Right atrium auricular region (tissue), 2 donors: ENCODE data around the gene PLEKHA8. TPM values are rescaled to one million over a fixed set of nuclear protein-coding genes. Genes with fewer than 3 reads are reported as not detected.

Experiments used
- DNase-seq: peaks from one replicate; pipeline ENCODE4 v3.0.0-alpha.2; 2019; ENCODE audit warnings: low spot score
- H3K27ac ChIP-seq, 2 donors: fragments of 200-600 bp; sonication (generic); 1 replicate in 1 of 2; 2 replicates in 1 of 2; pipeline ENCODE4 v1.5.1; 2016 to 2019
- H3K27me3 ChIP-seq, 2 donors: fragments of 200-600 bp; sonication (generic); one replicate each; pipeline versions ENCODE4 v1.5.1 to v1.6.0; 2017 to 2019
- H3K36me3 ChIP-seq: fragments of 200-600 bp; sonication (generic); one replicate; pipeline ENCODE4 v1.5.1; 2016
- H3K4me1 ChIP-seq, 2 donors: fragments of 200-600 bp; sonication (generic); one replicate each; pipeline versions ENCODE4 v1.5.1 to v1.6.0; 2017 to 2019
- H3K4me3 ChIP-seq, 2 donors: fragments of 200-600 bp; sonication (generic); 1 replicate in 1 of 2; 2 replicates in 1 of 2; pipeline ENCODE4 v1.5.1; 2017 to 2019; ENCODE audit warnings: mild to moderate bottlenecking in 1 of 2, moderate library complexity in 1 of 2
- H3K9me3 ChIP-seq, 2 donors: fragments of 200-600 bp; sonication (generic); one replicate each; pipeline ENCODE4 v1.5.1; 2019
- CTCF ChIP-seq, 2 donors: fragments of 200-600 bp; sonication (generic); IDR thresholded peaks; one replicate each; pipeline ENCODE4 v1.5.1; 2019; ENCODE audit warnings: antibody characterized with exemption in 2 of 2
- total RNA-seq, 2 donors: library from RNA; depleted of rRNA; stranded (reverse); fragments of >200 nt; gene quantifications; one replicate each; pipeline ENCODE4 v1.1.0, GENCODE V29; 2016

The PLEKHA8 gene
- total RNA-seq, 2 donors from 2014 or later, result 2.0 to 3.3 TPM

GRCh38 chr7:30143748-30144251 is 115.6 kb downstream of the PLEKHA8 start:
- Histone ChIP-seq H3K36me3 (no peaks in the 10 kb centered on the region), H3K9me3 (no peaks in the 10 kb centered on the region), H3K27me3 (no peaks in the 10 kb centered on the region), H3K4me1 (peaks cover 0 to 50% of the 10 kb centered on the region in 2 donors), H3K27ac (peak overlapping the region in 1 of 2 donors; percentile 44), H3K4me3 (no peak overlapping the region)
- TF ChIP-seq CTCF (IDR thresholded peaks at IDR 0.05), result no peak
- DNase-seq, result no peak

DNA sequence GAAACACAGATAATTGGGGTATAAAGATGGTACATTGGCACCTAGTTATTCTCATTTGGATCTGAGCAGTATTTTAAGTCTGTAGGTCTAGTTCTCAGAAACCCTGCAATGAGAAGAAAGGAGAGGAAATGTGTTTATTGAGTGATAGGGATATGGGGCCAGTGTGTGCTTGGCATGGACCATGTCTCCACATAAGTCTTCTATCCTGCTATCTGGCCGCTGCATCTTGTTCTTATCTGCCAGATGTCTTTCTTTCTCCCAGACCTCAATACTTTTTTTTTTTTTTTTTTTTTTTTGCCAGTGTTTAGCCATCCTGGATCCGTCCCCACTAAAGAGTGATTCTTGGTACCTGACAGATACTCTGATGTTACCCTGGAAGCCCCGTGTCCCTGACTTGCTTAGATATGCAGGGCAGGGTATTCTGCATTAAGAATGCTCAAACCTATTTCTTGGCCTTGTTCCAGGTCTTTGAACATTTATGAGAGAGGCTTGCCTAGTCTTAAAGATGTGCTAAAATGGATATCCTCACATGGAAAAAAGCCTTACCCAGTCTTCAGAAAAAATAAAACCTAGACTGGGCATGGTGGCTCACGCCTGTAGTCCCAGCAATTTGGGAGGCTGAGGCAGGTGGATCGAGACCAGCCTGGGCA is 116.6 kb downstream of the PLEKHA8 start:
- TF ChIP-seq CTCF (IDR thresholded peaks at IDR 0.05), result no peak
- Histone ChIP-seq H3K36me3 (no peaks in the 10 kb centered on the region), H3K4me3 (no peak overlapping the region), H3K27me3 (no peaks in the 10 kb centered on the region), H3K4me1 (peaks cover 0 to 45% of the 10 kb centered on the region in 2 donors), H3K9me3 (no peaks in the 10 kb centered on the region), H3K27ac (no peak overlapping the region)
- no peak for DNase-seq

GRCh38 chr7:30145426-30145970 is 117.3 kb downstream of the PLEKHA8 start:
- Histone ChIP-seq H3K36me3 (no peaks in the 10 kb centered on the region), H3K27me3 (no peaks in the 10 kb centered on the region), H3K4me1 (peaks cover 0 to 44% of the 10 kb centered on the region in 2 donors), H3K4me3 (no peak overlapping the region), H3K9me3 (no peaks in the 10 kb centered on the region), H3K27ac (no peak overlapping the region)
- no peak for TF ChIP-seq CTCF (IDR thresholded peaks at IDR 0.05)
- no peak for DNase-seq

DNA sequence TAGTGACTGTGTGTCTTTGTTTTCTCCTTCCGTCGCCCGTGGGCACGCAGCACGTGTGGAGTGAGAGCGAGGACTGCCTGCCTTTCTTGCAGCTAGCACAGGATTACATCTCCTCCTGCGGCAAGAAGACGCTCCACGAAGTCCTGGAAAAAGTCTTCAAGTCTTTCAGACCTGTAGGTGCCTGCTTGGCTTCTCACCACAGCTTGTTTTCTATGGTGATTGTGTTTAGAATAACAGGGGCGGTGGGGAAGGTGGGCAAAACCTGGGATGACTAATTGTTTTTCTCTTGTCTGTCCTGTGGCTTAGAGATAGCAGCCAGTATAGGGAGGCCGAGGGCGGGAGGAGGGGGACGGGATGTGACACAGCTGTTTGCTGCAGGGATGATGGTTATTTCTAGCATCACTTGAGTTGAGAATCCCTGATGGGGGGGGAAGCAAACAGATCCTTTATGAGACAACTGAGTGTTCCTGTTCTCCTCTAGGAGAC is 118.0 kb downstream of the PLEKHA8 start:
- Histone ChIP-seq H3K9me3 (no peaks in the 10 kb centered on the region), H3K36me3 (no peaks in the 10 kb centered on the region), H3K4me1 (peaks cover 0 to 44% of the 10 kb centered on the region in 2 donors), H3K4me3 (no peak overlapping the region), H3K27me3 (no peaks in the 10 kb centered on the region), H3K27ac (peak overlapping the region; percentile 12 to 64)
- no peak for DNase-seq
- TF ChIP-seq CTCF (IDR thresholded peaks at IDR 0.05), result no peak

- no peak for TF ChIP-seq CTCF (IDR thresholded peaks at IDR 0.05)
- Histone ChIP-seq H3K27ac (peak overlapping the region in 1 of 2 donors; percentile 64), H3K4me1 (peaks cover 0 to 35% of the 10 kb centered on the region in 2 donors), H3K9me3 (no peaks in the 10 kb centered on the region), H3K36me3 (peaks cover 7% of the 10 kb centered on the region), H3K27me3 (no peaks in the 10 kb centered on the region), H3K4me3 (no peak overlapping the region)
- no peak for DNase-seq
These were observed 119.0 kb downstream of the PLEKHA8 start for GRCh38 chr7:30147223-30147622.
